ENCODE data around the gene FLNB.

DNA sequence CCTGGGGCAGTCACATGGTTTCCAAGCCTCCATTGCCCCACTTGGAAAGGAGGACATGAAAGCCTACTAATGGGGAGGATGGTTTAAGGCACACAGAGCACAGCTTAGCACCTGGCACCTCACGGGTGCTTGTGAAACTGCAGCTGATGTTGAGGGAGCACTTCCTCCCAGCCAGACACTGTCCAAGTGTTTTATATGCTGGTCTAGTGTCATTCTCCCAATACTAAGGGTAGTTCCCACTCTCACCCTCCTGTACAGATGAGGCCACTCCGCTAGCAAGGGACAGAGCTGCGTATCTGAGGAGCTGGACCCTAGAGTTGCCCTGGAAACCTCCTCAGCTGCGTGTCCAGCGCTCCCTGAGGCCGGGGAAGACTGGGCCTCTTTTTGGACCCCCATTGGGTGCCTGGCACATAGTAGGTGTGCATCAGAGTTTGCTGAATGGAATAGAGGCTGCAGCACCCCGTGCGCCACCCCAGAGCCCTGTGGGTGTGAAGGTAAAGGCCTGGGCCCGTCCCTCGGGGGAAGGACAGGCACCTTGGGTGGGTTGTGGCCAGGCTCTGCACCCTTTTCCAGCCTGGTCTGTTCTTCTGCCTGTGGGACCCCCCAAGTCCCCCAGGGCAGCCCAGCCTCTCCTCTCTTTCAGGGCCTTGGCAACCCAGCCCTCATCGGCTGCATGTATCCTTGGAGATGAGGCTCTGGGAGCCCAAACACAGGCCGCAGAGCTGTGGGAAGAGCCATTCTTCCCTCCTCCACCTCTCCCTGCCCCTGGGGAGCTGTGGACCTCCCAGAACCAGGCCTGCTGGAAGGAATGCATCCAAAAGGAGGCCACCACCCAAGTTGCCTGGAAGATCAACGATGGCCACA, 171.2 kb downstream of the FLNB start:
- no peak for TF ChIP-seq ZNF565 (CRISPR knock-in tag; conservative IDR thresholded peaks at IDR 0.05; ENCODE audit: low read depth)
- TF ChIP-seq ZFP3 (CRISPR knock-in tag; IDR thresholded peaks at IDR 0.05) = no peak
- TF ChIP-seq ZC3H10 (CRISPR knock-in tag; IDR thresholded peaks at IDR 0.05) = no peak
- TF ChIP-seq ARNTL (CRISPR knock-in tag; IDR thresholded peaks at IDR 0.05; ENCODE audit: borderline replicate concordance, low read depth) = no peak
- TF ChIP-seq BACH2 (CRISPR knock-in tag; IDR thresholded peaks at IDR 0.05; ENCODE audit: borderline replicate concordance) = no peak
- no peak for TF ChIP-seq TOX (CRISPR knock-in tag; IDR thresholded peaks at IDR 0.05; ENCODE audit: borderline replicate concordance)
- no peak for TF ChIP-seq ZFP30 (CRISPR knock-in tag; IDR thresholded peaks at IDR 0.05)
- TF ChIP-seq CSDC2 (CRISPR knock-in tag; IDR thresholded peaks at IDR 0.05) = no peak
- no peak for TF ChIP-seq TCF4 (CRISPR knock-in tag; IDR thresholded peaks at IDR 0.05; ENCODE audit: borderline replicate concordance)
- TF ChIP-seq, protein P1, sequence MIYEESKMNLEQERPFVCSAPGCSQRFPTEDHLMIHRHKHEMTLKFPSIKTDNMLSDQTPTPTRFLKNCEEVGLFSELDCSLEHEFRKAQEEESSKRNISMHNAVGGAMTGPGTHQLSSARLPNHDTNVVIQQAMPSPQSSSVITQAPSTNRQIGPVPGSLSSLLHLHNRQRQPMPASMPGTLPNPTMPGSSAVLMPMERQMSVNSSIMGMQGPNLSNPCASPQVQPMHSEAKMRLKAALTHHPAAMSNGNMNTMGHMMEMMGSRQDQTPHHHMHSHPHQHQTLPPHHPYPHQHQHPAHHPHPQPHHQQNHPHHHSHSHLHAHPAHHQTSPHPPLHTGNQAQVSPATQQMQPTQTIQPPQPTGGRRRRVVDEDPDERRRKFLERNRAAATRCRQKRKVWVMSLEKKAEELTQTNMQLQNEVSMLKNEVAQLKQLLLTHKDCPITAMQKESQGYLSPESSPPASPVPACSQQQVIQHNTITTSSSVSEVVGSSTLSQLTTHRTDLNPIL (CRISPR knock-in tag; IDR thresholded peaks at IDR 0.05; ENCODE audit: low read depth) = no peak
- TF ChIP-seq ESRRG (CRISPR knock-in tag; IDR thresholded peaks at IDR 0.05) = no peak
- no peak for TF ChIP-seq POU6F1 (CRISPR knock-in tag; IDR thresholded peaks at IDR 0.05; ENCODE audit: borderline replicate concordance, low read depth)

Measured in SK-N-SH treated with all-trans-retinoic acid at 6 μM for 48 hours (cell line).